NCI-H345 treated with DMSO at 0.1 percent for 48 hours (cell line): ENCODE data around the gene OR51B4.
"Not testable (repeated sequence)": the region's sequence is repeated elsewhere in the genome, so short reads cannot be mapped to it uniquely, and the experiment has no call there.

ENCODE experiments used
- DNase-seq: peaks from one replicate; lab custom pipeline; 2025; ENCODE audit not compliant: unreplicated experiment; lab: John Stamatoyannopoulos, UW

The OR51B4 gene, protein sequence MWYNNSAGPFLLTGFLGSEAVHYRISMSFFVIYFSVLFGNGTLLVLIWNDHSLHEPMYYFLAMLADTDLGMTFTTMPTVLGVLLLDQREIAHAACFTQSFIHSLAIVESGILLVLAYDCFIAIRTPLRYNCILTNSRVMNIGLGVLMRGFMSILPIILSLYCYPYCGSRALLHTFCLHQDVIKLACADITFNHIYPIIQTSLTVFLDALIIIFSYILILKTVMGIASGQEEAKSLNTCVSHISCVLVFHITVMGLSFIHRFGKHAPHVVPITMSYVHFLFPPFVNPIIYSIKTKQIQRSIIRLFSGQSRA

DNA sequence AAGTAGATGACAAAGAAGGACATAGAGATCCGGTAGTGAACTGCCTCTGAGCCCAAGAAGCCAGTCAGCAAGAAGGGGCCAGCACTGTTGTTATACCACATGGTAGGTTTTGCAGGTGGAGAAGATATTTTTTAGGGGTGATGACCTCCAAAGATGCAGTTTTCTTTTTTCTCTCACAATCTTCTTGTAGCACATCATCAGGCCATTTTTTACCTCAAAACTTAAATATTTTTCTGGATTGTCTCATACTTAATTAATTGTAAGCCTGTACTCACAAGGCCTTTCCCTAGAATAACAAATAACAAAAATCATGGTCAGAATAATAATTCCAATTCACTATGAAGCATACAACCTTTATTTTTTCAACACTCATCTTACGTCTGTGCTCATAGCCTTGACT lies at the start of gene OR51B4:
Gene OR51B4, minus strand, starts transcription at position 101 of the 400 bp plus-strand sequence. Its CDS starts 0 bp downstream, at position 101.
- no peak for DNase-seq

DNA sequence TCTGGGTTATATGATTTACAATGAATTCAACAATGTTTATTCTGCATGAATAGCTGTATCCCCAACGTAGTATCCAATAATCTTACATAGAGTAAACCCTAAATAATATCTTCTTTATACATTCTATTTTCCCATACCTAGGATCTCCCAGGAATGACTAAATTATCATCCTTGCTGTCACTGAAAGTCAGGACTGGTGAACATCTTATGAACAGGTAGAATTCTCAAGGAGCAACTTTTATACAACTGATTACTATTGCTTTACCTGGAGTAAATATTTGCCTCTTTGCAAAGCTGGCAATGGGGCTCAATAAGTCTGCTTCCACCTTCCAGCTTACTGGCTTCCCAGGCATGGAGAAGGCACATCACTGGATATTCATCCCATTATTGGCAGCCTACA lies 49.5 kb upstream of the OR51B4 start, which contains the start of gene OR51B6:
Gene OR51B6, plus strand, starts transcription at position 301 of the 400 bp plus-strand sequence. Its CDS starts 0 bp downstream, at position 301.
- DNase-seq, result no peak

DNA sequence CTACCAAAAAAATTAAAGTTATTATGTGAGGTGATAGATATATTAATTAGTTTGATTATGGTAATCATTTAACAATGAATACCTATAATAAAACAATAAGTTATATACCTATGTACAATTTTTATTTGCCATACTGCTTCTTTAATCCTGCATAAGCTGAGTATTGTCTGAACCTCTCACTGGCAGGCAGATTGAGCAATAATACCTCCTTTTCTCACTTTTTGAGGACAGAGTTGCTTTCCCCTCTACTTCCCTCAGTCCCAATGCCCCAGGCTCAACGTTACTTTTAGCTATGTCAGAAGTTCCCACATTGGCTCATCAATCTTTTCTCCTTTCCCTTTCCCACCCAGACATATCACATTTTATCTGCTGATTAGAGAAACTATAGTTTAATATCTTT lies 47.8 kb upstream of the OR51B4 start:
- no peak for DNase-seq

DNA sequence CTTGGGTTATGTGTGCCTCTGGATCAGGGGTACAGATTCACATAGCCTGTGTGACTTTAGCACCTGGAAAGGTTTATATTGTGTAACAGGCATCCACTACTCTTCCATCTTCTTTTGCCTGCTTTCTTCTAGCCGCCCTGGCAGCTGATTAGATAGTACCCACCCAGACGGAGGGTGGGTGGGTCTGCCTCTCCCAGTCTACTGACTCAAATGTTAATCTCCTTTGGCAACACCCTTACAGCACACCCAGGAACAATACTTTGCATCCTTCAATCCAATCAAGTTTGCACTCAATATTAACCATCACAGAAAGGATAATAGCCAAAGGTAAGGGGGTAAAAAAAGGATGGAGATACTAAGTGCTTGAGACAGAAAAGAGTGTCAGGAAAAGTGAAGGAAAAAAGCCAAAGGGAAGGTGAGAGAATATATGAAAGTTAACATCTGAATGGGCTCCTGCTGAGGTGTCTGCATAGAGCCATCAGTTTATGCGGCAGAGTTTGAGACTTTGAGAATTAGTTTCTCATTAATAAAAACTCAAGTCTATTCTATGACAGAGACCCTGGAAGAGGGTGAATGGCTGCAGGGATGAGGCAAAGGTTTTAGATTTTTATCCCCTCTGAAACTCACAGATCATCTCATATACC lies 46.9 kb upstream of the OR51B4 start:
- no peak for DNase-seq

DNA sequence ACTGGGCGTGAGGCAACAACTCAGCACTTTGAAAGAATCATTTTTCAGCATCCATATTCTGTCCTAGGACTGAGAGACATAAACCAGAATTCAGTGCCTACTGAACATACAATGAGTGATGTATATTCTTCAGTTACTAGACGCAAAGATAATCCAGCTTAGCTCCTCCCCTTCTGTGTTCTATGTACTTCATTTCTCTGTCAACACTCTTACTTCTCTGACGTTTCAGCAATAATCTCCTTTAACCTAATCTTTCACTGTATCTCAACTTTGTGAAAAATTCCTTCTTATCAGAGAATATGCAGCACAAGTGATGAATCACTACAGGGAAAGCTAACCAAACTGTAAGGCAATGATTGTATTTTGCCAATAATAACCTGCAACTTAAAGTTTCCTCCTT lies 44.1 kb upstream of the OR51B4 start:
- no peak for DNase-seq

DNA sequence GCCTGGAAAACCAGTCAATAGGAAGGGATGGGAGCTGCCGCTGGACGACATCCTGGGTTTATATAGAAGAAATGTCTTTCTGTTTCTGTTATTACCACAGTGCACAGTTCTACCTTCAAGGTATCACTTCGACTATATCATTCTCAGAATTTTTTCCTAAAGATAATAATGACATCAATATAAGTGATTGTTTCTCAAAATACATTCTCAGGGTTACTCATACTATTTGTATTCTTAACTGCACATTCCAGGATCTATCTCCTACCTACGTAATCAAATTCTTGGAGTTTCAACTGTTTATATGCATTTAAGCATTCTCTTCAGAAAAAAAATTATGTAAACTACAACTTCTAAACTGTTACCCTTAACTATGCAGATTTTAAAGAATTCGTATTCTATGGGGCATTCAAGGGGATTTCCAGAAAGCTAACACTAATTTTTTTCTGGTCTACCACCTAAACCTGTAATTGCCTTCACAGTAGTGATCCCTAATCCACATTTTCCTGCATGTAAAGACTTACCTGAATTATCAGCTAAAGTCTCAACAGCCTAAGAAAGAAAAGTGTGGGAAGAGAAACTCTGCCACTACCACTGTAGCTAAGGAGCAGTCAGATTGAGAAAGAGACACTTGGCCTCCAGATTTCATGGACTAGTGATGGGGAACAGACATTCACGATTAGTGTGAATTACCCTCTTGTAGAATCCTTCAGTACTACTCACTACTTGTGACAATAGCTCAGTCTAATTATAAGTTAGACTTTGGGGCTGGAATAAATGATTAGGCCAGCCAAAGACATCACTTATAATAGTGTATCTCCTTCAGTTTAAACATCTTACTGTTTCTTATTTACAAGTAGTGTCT lies 42.0 kb upstream of the OR51B4 start, which contains the start of gene OR51B5:
Gene OR51B5, minus strand, starts transcription at position 51 of the 862 bp plus-strand sequence. Its CDS starts 0 bp downstream, at position 51.
- no peak for DNase-seq

DNA sequence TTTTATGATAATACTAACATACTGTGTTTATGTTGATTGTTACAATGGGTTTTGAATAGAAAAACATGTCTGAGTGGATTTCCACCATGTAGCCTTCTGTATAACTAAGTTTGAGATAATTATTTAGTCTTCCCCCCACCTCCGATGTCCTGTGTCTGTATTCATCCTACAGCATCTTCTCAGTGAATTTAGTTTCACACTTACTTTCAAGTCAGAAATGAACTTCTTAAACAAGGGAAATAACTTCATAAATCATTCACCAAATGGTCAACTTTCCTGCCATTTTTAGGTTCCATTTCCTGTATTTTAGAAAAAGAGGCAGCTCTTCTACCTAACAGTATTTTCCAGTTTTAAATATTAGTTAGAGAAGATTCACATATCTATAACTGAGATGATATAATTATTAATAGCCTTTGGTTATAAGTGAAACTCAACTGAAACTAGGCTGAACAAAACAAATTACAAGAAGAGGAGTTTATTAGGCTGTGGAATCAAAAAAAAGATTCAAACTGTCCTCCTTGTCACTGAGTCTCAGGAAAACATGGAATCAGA lies 38.1 kb upstream of the OR51B4 start:
- DNase-seq, result no peak

DNA sequence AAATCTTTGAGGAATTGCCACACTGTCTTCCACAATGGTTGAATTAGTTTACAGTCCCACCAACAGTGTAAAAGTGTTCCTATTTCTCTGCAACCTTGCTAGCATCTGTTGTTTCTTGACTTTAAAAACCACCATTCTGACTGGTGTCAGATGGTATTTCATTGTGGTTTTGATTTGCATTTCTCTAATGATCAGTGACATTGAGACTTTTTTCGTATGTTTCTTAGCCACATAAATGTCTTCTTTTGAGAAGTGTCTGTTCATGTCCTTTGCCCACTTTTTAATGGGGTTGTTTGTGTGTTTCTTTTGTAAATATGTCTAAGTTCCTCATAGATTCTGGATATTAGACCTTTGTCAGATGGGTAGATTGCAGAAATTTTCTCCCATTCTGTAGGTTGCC lies 35.5 kb upstream of the OR51B4 start:
- DNase-seq, result not testable (repeated sequence)

DNA sequence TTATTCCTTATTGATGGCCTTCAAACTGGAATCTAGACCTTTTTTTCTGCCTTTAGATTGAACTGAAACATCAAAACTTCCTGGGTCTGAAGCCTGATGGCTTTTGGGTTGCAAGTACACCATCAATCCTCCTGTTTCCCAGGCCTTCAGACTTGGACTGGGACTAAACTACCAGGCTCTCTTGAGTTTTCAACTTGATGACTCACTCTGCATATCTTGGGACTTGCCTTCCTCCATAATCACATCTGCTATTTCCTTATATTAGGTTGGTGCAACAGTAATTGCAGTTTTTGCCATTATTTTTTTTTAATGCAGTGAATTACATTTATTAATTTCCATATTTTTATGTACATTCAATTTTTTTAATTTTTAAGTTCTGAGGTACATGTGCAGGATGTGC lies 34.6 kb upstream of the OR51B4 start:
- no peak for DNase-seq

DNA sequence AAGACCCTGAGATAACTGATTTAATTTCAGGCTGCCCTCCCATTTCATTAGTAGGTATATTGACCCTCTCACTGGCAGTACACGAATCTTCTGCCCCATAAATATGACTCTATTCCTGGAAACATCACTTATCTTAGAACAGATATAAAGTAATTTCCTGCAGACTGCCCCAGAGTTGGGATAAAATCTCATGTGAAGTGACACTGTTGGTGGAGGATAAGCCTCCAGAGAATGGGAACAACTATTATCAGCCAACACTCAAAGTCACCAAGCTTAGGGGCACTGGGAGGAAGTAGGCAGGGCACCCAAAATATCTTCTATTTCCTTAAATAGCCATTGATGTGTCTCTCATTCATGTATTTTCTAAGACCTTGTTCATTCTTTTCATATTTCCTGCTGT lies 33.4 kb upstream of the OR51B4 start:
- no peak for DNase-seq

DNA sequence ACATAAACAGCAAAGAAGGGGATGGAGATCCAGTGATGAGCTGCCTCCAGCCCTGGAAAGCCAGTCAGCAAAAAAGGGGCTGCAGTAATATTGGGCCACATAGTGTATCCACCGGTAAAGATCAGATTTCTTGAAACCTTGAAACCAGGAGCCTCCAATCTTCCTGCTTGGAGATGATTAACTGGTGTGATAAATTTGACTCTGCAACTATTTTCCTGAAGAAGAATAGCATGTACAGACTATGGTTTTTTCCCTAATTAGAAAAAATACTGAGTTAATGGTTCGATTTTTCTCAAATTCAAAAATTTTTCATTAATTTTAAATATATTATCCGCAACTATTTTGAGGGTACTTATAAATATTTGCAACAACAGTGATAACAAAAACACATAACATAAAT lies 22.5 kb upstream of the OR51B4 start, which contains the start of gene OR51B2:
Gene OR51B2, minus strand, starts transcription at position 101 of the 400 bp plus-strand sequence. Its CDS starts 0 bp downstream, at position 101.
- DNase-seq, result no peak

DNA sequence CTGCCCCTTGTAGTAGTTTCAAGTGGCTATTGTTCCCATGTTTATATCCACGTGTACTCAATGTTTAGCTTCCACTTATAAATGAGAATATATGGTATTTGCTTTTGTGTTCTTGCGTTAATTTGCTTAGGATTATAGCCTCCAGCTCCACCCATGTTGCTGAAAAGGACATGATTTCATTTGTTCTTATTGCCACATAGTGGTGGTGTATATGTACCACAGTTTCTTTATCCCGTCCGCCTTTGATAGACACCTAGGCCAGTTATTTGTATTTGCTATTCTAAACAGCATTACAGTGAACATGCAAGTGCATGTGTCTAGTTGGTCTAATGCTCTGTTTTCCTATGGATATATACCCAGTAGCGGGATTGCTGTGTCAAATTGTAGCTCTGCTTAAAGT lies 15.5 kb upstream of the OR51B4 start:
- no peak for DNase-seq

DNA sequence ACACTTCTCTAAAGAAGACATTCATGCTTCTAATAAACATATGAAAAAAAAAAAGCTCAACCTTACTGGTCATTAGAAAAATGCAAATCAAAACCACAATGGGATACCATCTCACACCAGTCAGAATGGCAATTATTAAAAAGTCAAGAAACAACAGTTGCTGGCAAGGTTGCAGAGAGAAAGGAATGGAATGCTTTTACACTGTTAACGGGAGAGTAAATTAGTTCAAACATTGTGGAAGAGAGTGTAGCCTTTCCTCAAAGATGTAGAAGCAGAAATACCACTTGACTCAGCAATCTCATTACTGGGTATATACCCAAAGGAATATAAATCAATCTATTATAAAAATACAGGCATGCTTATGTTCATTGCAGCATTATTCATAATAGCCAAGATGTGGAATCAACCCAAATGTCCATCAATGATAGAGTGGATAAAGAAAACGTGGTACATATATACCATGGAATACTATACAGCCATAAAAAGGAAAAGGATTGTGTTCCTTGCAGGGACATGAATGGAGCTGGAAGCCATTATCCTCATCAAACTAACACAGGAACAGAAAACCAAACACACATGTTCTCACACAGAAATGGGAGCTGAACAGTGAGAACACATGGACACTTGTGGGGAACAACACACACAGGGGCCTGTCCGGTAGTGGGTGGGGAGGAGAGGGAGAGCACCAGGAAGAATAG lies 11.7 kb upstream of the OR51B4 start:
- DNase-seq, result not testable (repeated sequence)

DNA sequence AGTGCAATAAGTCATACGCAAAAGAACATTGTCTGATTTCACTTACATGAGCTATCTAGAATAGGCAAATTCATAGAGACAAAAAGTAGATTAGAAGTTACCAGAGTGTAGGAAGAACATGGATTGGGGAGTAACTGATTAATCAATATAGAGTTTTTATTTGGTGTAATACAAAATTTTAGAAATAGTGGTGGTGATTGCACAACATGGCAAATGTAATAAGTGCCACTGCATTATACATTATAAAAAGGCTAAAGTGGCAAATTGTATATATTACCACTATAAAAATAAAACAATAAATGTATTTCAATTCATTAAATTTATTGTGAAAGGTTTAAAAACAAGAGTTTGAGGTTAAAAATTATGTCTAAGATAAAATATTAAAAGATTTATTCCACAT lies 8.7 kb upstream of the OR51B4 start:
- DNase-seq, result no peak

DNA sequence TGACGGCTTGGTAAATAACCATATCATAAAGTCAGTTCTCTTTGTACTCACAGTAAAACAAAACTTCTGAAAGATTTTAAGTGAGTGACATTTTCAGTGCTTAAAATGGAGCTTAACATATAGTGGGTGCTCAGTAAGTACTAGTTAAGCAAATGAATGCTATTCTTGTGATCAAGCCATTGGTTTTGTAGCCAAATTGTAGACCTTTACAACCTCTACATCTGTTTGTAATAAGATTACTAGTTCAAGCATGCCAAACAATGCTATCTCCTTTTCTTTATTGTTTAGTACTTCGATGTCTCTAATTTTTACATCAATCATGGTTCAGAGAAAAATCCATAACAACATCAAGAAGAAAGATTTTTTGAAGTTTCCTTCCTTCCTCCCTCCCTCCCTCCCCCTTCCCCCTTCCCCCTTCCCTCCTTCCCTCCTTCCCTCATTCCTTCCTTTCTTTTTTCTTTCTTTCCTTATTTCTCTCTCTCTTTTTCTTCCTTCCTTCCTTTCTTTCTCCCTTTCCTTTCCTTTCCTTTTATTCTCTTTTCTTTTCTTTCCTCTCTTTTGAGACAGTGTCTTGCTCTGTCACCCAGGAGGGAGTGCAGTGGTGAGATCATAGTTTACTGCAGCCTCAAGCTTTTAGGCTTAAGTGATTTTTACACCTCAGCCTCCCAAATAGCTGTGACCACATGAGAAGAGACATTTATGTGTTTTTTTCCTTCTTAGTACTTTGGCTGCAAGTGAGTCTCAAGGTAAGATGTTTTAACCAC lies 5.7 kb upstream of the OR51B4 start:
- DNase-seq, result no peak

DNA sequence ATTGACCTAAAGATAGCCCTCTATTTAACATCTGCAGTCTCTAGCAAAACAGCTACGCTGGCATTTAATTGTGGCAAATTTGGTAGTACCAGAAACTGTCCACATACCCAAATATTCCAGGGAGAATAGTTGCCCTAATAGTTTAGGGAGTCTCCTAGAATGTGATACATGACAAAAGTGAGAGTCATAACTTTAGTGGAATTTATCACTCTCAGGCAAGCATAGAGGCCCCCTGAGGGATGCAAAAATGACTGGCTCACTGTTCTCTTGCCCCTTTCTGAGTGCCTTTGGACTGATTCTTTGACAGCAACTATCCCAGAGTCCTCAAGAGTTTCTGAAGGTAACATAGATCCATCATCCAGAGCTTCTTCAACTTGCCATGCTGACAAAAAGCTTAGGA lies 2.3 kb upstream of the OR51B4 start:
- DNase-seq, result no peak

DNA sequence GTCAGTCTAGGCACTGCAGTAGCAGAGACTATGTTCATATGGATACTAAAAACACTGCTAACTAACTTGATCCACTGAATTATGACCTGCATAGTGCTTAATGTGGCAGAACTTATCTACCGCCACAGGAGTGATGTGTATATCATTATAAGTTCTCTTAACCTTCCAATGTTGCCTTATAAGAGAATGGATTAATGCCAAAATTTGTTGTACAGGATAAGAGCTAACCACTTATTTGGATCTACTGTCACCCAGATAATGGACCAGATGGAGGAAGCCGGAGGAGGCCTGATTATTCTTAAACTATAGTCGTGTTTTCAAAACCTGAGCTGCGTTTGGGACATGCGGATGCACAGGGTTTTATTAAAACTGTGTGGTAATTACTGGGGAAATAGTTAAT lies 1.9 kb upstream of the OR51B4 start:
- no peak for DNase-seq

DNA sequence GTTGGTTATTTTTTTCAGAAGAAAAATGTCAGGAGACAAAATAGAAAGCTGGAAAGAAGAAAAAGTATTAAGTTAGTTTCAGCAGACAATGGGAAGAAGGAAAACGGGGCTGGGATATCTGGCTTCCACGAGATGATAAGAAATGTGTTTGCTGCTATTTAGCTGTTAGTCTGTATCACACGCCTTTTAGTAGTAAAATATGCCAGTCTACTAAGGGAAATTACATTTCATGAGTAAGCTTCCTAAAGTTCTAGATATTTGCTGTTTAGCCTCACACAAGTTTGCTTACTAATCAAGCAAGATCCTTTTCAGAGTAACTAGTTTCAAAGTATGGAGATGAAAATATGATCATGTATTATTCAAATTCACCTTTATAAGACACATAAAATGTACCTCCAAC lies 1.5 kb downstream of the OR51B4 start:
- DNase-seq, result no peak

DNA sequence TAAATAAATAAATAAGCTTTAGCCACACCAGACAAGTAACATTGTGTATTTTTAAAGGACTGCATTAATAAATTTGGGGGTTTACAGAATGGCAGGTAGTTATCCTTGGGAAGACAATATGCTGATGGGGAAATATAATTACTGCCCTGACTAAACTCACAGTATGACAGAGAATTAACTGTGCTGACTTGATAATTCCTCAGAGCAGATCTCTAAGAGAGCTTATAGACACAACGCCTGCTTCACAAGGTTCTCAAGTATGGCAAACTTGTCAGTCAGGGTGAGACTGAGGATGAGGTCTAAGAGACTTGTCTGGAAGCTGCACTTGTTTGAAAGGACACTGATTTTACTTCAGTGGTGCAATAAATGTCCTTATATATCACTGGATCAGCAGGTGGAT lies 3.3 kb downstream of the OR51B4 start:
- no peak for DNase-seq
